Smooth muscle cell (in vitro differentiated cells): Measurements from ENCODE around the gene KCNIP1. TPM values are rescaled to one million over a fixed set of nuclear protein-coding genes. Genes with fewer than 3 reads are reported as not detected.

ENCODE experiments used
- DNase-seq: peaks from one replicate; lab custom pipeline; 2025; ENCODE audit not compliant: unreplicated experiment; lab: John Stamatoyannopoulos, UW
- H2AFZ ChIP-seq: fragments of 200-600 bp; sonication (generic); 2 replicates; pipeline ENCODE4 v1.6.0; 2016; ENCODE audit warnings: antibody characterized with exemption, low read depth, mild to moderate bottlenecking
- H3F3A ChIP-seq: fragments of 200-600 bp; sonication (generic); 2 replicates; pipeline ENCODE4 v1.6.0; 2017; ENCODE audit warnings: antibody characterized with exemption, low read depth
- H3K27ac ChIP-seq: fragments of 200-600 bp; sonication (generic); 2 replicates; pipeline ENCODE4 v1.5.1; 2016; ENCODE audit warnings: low read depth, mild to moderate bottlenecking
- H3K27me3 ChIP-seq: fragments of 200-600 bp; sonication (generic); 2 replicates; pipeline ENCODE4 v1.6.1; 2016; ENCODE audit warnings: low read depth, mild to moderate bottlenecking
- H3K36me3 ChIP-seq: fragments of 200-600 bp; sonication (generic); 2 replicates; pipeline ENCODE4 v1.5.1; 2016; ENCODE audit warnings: low read depth
- H3K4me1 ChIP-seq: fragments of 200-600 bp; sonication (generic); 2 replicates; pipeline ENCODE4 v1.5.1; 2016; ENCODE audit warnings: low read depth
- H3K4me2 ChIP-seq: fragments of 200-600 bp; sonication (generic); 2 replicates; pipeline ENCODE4 v1.6.0; 2016; ENCODE audit warnings: mild to moderate bottlenecking
- H3K4me3 ChIP-seq: fragments of 200-600 bp; sonication (generic); 2 replicates; pipeline ENCODE4 v1.5.1; 2016; ENCODE audit warnings: mild to moderate bottlenecking
- H3K79me2 ChIP-seq: fragments of 200-600 bp; sonication (generic); 2 replicates; pipeline ENCODE4 v1.6.0; 2016; ENCODE audit warnings: low read depth, mild to moderate bottlenecking
- H3K9ac ChIP-seq: fragments of 200-600 bp; sonication (generic); 2 replicates; pipeline ENCODE4 v1.6.0; 2016; ENCODE audit warnings: low read depth
- H3K9me3 ChIP-seq: fragments of 200-600 bp; sonication (generic); replicated peaks from 2 replicates; pipeline ENCODE4 v1.5.1; 2016; ENCODE audit warnings: low read depth
- H4K20me1 ChIP-seq: fragments of 200-600 bp; sonication (generic); 2 replicates; pipeline ENCODE4 v1.6.0; 2016; ENCODE audit warnings: low read depth
- WGBS: methylation state at CpG from one replicate; pipeline ENCODE4 v1.1.7; 2016; ENCODE audit warnings: low lambda C conversion rate; 5-methylcytosine and 5-hydroxymethylcytosine counted together
- polyA plus RNA-seq: library from polyadenylated mRNA; unstranded; fragments of >200 nt; fragmentation: Nextera tagmentation; extraction: Ambion mirVana; gene quantifications from 2 replicates; pipeline ENCODE4 v1.2.1, GENCODE V29; 2016
- total RNA-seq: library from RNA; depleted of rRNA; stranded (reverse); fragments of >200 nt; gene quantifications from 2 replicates; pipeline ENCODE4 v1.2.3, GENCODE V29; 2014
- TF ChIP-seq, protein P1 (sequence below): fragments of 200-600 bp; sonication (generic); IDR thresholded peaks from 2 replicates; pipeline ENCODE4 v1.5.1; 2017; ENCODE audit warnings: borderline replicate concordance, mild to moderate bottlenecking, antibody characterized with exemption; ENCODE audit not compliant: insufficient read depth, poor library complexity, severe bottlenecking

Gene KCNIP1
- total and polyA plus RNA-seq, 2 experiments from 2014 or later: 0.50 TPM; not detected in 1

DNA sequence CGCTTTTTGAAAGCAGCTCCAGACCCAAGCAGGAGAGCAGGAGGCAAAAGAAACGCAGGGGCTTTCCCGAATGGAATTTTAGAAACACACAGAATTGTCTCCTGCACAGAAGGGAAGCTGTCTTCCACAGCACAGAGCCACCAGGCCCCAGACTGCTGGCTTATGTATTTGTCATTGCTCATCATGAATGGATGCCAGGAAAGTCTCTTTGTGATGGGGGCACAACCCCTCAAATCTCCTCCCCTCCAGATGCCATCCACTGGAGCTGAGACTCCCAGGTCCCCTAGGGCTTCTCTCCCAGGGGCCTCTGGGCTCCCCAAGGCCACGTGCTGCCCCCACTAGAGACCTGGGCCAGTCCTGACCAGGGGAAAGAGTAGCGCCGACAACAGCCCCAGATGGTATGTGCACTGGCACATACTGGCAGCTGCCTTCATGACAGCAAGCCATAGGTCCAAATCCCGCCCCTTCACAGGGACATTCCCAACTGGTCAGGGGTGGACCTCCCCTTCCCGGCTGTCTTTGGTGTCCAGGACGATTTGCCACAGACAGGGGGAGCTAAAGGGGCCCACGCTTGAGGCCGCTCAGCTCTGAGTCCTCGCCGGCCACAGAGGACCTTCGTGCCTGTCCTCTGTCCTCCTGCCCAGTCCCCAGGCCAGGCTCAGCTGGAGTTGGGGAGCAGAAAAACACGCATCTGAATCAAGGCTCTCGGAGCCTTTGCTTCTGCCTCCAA lies 127.8 kb downstream of the KCNIP1 start:
- no peaks in the 10 kb centered on the region for H3F3A ChIP-seq
- TF ChIP-seq, protein P1, sequence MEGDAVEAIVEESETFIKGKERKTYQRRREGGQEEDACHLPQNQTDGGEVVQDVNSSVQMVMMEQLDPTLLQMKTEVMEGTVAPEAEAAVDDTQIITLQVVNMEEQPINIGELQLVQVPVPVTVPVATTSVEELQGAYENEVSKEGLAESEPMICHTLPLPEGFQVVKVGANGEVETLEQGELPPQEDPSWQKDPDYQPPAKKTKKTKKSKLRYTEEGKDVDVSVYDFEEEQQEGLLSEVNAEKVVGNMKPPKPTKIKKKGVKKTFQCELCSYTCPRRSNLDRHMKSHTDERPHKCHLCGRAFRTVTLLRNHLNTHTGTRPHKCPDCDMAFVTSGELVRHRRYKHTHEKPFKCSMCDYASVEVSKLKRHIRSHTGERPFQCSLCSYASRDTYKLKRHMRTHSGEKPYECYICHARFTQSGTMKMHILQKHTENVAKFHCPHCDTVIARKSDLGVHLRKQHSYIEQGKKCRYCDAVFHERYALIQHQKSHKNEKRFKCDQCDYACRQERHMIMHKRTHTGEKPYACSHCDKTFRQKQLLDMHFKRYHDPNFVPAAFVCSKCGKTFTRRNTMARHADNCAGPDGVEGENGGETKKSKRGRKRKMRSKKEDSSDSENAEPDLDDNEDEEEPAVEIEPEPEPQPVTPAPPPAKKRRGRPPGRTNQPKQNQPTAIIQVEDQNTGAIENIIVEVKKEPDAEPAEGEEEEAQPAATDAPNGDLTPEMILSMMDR: peak; percentile 23
- H3K79me2 ChIP-seq: no peaks in the 10 kb centered on the region
- no peaks in the 10 kb centered on the region for H4K20me1 ChIP-seq
- no peak overlapping the region for H3K4me3 ChIP-seq
- no peaks in the 10 kb centered on the region for H3K27me3 ChIP-seq
- no peaks in the 10 kb centered on the region for H3K9me3 ChIP-seq
- H3K27ac ChIP-seq: no peak overlapping the region
- peaks cover 8% of the 10 kb centered on the region for H3K4me1 ChIP-seq
- WGBS: 41% methylated on average over 16 of the region's 16 CpGs
- H2AFZ ChIP-seq: no peak overlapping the region
- no peaks in the 10 kb centered on the region for H3K36me3 ChIP-seq
- H3K9ac ChIP-seq: no peak overlapping the region
- DNase-seq: peak; percentile 24
- no peak overlapping the region for H3K4me2 ChIP-seq

DNA sequence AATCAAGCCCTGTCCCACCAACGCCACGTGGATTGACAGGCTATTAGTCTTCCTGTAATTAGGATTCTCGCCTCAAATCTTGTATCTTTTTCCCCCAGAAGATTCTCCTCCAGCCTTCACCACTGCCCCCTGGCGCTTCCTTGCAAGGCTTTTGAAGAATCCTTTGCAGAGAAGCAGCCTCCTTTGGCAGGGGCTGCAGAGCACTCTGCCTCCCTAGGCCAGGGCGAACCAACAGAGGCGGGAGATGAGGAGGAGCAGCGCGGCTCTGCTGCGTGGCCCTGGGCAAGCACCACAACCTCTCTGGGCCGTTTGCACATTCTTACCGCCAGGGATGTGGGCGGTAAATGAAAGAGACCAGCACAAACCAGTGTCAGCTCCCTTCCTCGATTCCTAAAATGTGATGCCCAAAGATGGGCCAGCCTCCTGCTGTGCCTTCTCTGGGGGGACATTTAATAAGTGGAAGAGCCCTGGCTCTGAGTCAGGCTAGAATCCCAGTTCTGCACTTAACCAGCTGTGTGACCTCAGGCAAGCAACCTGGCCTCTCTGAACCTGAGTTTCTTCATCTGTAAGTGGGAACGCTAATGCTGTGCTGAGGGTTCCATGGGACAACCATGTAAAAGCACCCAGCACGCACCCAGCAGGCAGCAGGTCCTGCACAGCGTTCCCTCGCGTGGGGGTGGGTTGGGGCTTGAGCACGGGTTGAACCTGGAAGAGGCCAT lies 128.6 kb downstream of the KCNIP1 start:
- WGBS: 30% methylated on average over 19 of the region's 19 CpGs
- TF ChIP-seq, protein P1: no peak
- H3K36me3 ChIP-seq: no peaks in the 10 kb centered on the region
- H3F3A ChIP-seq: no peaks in the 10 kb centered on the region
- no peak for DNase-seq
- peak overlapping the region; percentile 85 for H3K4me2 ChIP-seq
- no peaks in the 10 kb centered on the region for H3K9me3 ChIP-seq
- no peak overlapping the region for H3K27ac ChIP-seq
- no peaks in the 10 kb centered on the region for H3K79me2 ChIP-seq
- H3K27me3 ChIP-seq: no peaks in the 10 kb centered on the region
- H3K4me3 ChIP-seq: peak overlapping the region; percentile 46
- H4K20me1 ChIP-seq: no peaks in the 10 kb centered on the region
- H2AFZ ChIP-seq: no peak overlapping the region
- H3K4me1 ChIP-seq: peaks cover 8% of the 10 kb centered on the region
- H3K9ac ChIP-seq: no peak overlapping the region

DNA sequence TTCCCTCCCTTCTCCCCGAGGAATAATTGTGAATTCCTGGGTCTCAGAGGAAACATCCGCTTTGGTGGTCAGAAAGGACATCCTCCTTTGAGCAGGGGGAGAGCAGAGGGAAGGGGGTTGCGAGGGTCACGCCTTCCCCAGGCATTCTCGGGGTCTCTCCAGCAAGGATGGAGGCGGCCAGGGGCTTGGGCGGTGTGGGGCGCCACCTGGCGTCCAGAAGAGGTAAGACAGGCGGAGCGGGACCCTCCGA lies 129.1 kb downstream of the KCNIP1 start:
- H3K27ac ChIP-seq: peak overlapping the region; percentile 64
- no peaks in the 10 kb centered on the region for H3K36me3 ChIP-seq
- no peak for DNase-seq
- H3K4me1 ChIP-seq: peaks cover 8% of the 10 kb centered on the region
- H3K79me2 ChIP-seq: no peaks in the 10 kb centered on the region
- peak overlapping the region; percentile 85 for H3K4me2 ChIP-seq
- peak overlapping the region; percentile 46 for H3K4me3 ChIP-seq
- no peak overlapping the region for H2AFZ ChIP-seq
- TF ChIP-seq, protein P1: peak; percentile 99
- no peak overlapping the region for H3K9ac ChIP-seq
- no peaks in the 10 kb centered on the region for H3K27me3 ChIP-seq
- H3F3A ChIP-seq: no peaks in the 10 kb centered on the region
- WGBS: 2% methylated on average over 12 of the region's 12 CpGs
- H3K9me3 ChIP-seq: no peaks in the 10 kb centered on the region
- no peaks in the 10 kb centered on the region for H4K20me1 ChIP-seq
